H1 (cell line): ENCODE data around the gene AIF1L. TPM values are rescaled to one million over a fixed set of nuclear protein-coding genes. Genes with fewer than 3 reads are reported as not detected.
A peak's percentile ranks its signal among the peaks of the same experiment; 100 is the strongest.

Experiments
- ATF2 ChIP-seq: IDR thresholded peaks from 2 replicates; pipeline ENCODE4 v1.6.1; 2012; ENCODE audit warnings: low read length, inconsistent platforms
- CHD7 ChIP-seq: fragments of 300-600 bp; sonication (generic); IDR thresholded peaks from 2 replicates; pipeline ENCODE4 v1.7.1; 2012; ENCODE audit warnings: low read length, moderate library complexity, mild to moderate bottlenecking, inconsistent platforms; ENCODE audit not compliant: insufficient replicate concordance
- KDM1A ChIP-seq: fragments of 200-600, 300-600 bp; sonication (generic); IDR thresholded peaks from 2 replicates; pipeline ENCODE4 v1.7.1; 2016; ENCODE audit warnings: mild to moderate bottlenecking, low read length, borderline replicate concordance
- POLR2A ChIP-seq, 2 experiments: IDR thresholded peaks; 1 replicate in 1 of 2; 2 replicates in 1 of 2; pipeline ENCODE4 v1.6.1; 2011; ENCODE audit warnings: low read depth in 2 of 2, low read length in 2 of 2, mild to moderate bottlenecking in 2 of 2; ENCODE audit errors: control extremely low read depth in 1 of 2
- RAD21 ChIP-seq, 2 experiments: IDR thresholded peaks in 1 of 2; conservative IDR thresholded peaks in 1 of 2; 2 replicates each; pipeline ENCODE4 v1.6.1; 2011; ENCODE audit warnings: low read depth in 2 of 2, low read length in 2 of 2, improper control_type of control experiment in 1 of 2, inconsistent platforms in 1 of 2, mild to moderate bottlenecking in 1 of 2, moderate library complexity in 1 of 2
- RBBP5 ChIP-seq: IDR thresholded peaks from 2 replicates; pipeline ENCODE4 v1.7.1; 2012; ENCODE audit warnings: low read depth, mild to moderate bottlenecking, inconsistent platforms, low read length, moderate library complexity, borderline replicate concordance
- SP4 ChIP-seq: IDR thresholded peaks from 2 replicates; pipeline ENCODE4 v1.6.1; 2012; ENCODE audit warnings: low read length, inconsistent platforms
- TAF1 ChIP-seq: IDR thresholded peaks from 2 replicates; pipeline ENCODE4 v1.6.1; 2011; ENCODE audit warnings: mild to moderate bottlenecking, low read depth, low read length
- TBP ChIP-seq: IDR thresholded peaks from 2 replicates; pipeline ENCODE4 v1.6.1; 2011; ENCODE audit warnings: low read depth, low read length, improper control_type of control experiment
- polyA plus RNA-seq, 7 experiments: library from polyadenylated mRNA; depleted of rRNA in 3 of 7; stranded (reverse) in 5 of 7; unstranded in 2 of 7; fragments of >200 nt in 5 of 7; fragments of 200-250 nt in 2 of 7; gene quantifications; 1 replicate in 5 of 7; 2 replicates in 1 of 7; 4 replicates in 1 of 7; pipeline versions ENCODE4 v1.2.1 to v1.2.3, GENCODE V29; 2011 to 2013; ENCODE audit warnings: missing spikeins in 2 of 7, mixed read lengths in 2 of 7
- total RNA-seq: library from RNA; stranded (reverse); fragmentation: NEBNext Ultra II Directional; extraction: Animal tissue kit (Norgen Biotek cat#: 25700); gene quantifications from 2 replicates; pipeline ENCODE4 v1.2.1, GENCODE V29; 2021

AIF1L gene
- total and polyA plus RNA-seq, 2 of the 8 experiments (the other 6 are each of a cell fraction or from before 2014, with no cell fraction given): 70.7 to 149 TPM

- TF ChIP-seq CHD7: no peak
- TF ChIP-seq POLR2A (IDR thresholded peaks at IDR 0.05; ENCODE audit: control extremely low read depth in 1 of 2, low read depth in 2 of 2, low read length in 2 of 2): peak in 1 of 2 experiments; percentile 61; a peak in 1 of 3 replicates
- no peak for TF ChIP-seq RAD21 (IDR thresholded peaks at IDR 0.05 in 1 of 2, conservative IDR thresholded peaks at IDR 0.05 in 1 of 2; ENCODE audit: low read depth in 2 of 2, low read length in 2 of 2)
- TF ChIP-seq ATF2: no peak
- TF ChIP-seq KDM1A: peak; percentile 88
- TF ChIP-seq RBBP5: no peak
- TF ChIP-seq TBP: no peak
- TF ChIP-seq SP4: no peak
- no peak for TF ChIP-seq TAF1
These were observed 7.8 kb downstream of the AIF1L start (continued) for GRCh38 chr9:131104016-131104740.
